ENCODE data around the gene NOP10.

- TF ChIP-seq TAF1 (IDR thresholded peaks at IDR 0.05; ENCODE audit: borderline replicate concordance, insufficient read depth, low read length) (no peak), POLR2AphosphoS5 (IDR thresholded peaks at IDR 0.05; ENCODE audit: low read depth, low read length) (no peak)
These were observed 5.9 kb upstream of the NOP10 start for GRCh38 chr15:34348735-34349300.
